Measurements from ENCODE around the gene WDFY2.

Gene WDFY2

DNA sequence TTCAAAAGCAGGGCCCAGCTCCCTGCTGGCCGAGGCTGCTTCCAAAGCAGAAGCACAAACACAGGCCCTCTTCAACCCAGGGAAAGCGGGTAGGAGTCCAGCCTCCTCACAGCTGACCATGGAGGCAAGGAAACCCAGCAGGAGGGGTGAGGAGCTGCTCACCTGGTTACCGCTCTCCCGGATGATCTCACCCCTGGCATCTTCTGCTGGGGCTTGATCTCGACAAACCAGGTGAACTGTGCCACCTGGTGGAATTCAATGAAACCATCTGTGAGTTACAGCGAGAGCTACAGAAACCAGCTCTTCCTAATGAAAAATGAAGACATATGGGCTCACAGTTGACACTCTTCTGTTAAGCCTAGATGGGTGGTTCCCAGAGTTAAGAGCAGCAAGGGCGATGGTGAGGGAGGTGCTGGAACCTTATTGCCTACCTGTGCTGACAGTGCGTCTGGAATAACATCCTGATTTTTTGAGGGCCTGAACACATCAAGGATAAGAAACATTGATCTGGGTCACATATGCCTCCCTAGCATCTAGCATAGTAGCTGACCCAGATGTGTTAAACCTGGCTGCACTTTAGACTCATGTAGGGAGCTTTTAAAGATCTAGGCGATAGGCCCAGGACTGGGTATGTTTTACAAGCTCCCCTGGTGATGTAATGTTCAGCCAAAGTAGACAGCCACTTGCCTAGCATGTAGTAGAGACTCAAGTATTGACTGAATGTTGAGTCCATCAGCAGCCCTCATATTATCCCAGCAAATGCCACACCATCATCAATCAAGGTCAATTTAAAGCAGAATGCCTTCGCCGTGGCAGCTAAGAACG, 213.6 kb downstream of the WDFY2 start:
- DNase-seq (ENCODE audit: low read depth, low spot score): no peak
- no peak overlapping the region for H3K9ac ChIP-seq (ENCODE audit: insufficient read length)
- no peak overlapping the region for H3K4me3 ChIP-seq
- H3K27ac ChIP-seq: no peak overlapping the region
- no peaks in the 10 kb centered on the region for H3K36me3 ChIP-seq (ENCODE audit: insufficient read depth, low read length)
- TF ChIP-seq EZH2 (IDR thresholded peaks at IDR 0.05) (no peak), FOXP2 (optimal IDR thresholded peaks at IDR 0.05; ENCODE audit: control extremely low read depth, extremely low read length, insufficient read depth) (no peak), POLR2AphosphoS5 (IDR thresholded peaks at IDR 0.05; ENCODE audit: borderline replicate concordance, low read depth, low read length) (no peak)
- no peaks in the 10 kb centered on the region for H3K9me3 ChIP-seq (ENCODE audit: low read depth, low read length)

GRCh38 chr13:51799261-51799660, 215.0 kb downstream of the WDFY2 start:
- Histone ChIP-seq H3K27ac (no peak overlapping the region), H3K9ac (ENCODE audit: insufficient read length) (no peak overlapping the region), H3K4me3 (no peak overlapping the region), H3K36me3 (ENCODE audit: insufficient read depth, low read length) (no peaks in the 10 kb centered on the region), H3K9me3 (ENCODE audit: low read depth, low read length) (no peaks in the 10 kb centered on the region)
- no peak for DNase-seq (ENCODE audit: low read depth, low spot score)
- TF ChIP-seq EZH2 (IDR thresholded peaks at IDR 0.05) (no peak), FOXP2 (optimal IDR thresholded peaks at IDR 0.05; ENCODE audit: control extremely low read depth, extremely low read length, insufficient read depth) (no peak), POLR2AphosphoS5 (IDR thresholded peaks at IDR 0.05; ENCODE audit: borderline replicate concordance, low read depth, low read length) (no peak)

- Histone ChIP-seq H3K4me3 (no peak overlapping the region), H3K9me3 (ENCODE audit: low read depth, low read length) (no peaks in the 10 kb centered on the region), H3K27ac (no peak overlapping the region), H3K36me3 (ENCODE audit: insufficient read depth, low read length) (no peaks in the 10 kb centered on the region), H3K9ac (ENCODE audit: insufficient read length) (no peak overlapping the region)
- TF ChIP-seq POLR2AphosphoS5 (IDR thresholded peaks at IDR 0.05; ENCODE audit: borderline replicate concordance, low read depth, low read length): no peak
- no peak for TF ChIP-seq FOXP2 (optimal IDR thresholded peaks at IDR 0.05; ENCODE audit: control extremely low read depth, extremely low read length, insufficient read depth)
- no peak for TF ChIP-seq EZH2 (IDR thresholded peaks at IDR 0.05)
- DNase-seq (ENCODE audit: low read depth, low spot score): no peak
Measured at GRCh38 chr13:51800486-51800885, 216.2 kb downstream of the WDFY2 start.

GRCh38 chr13:51801631-51802099, 217.4 kb downstream of the WDFY2 start:
- TF ChIP-seq FOXP2 (optimal IDR thresholded peaks at IDR 0.05; ENCODE audit: control extremely low read depth, extremely low read length, insufficient read depth) (no peak), EZH2 (IDR thresholded peaks at IDR 0.05) (no peak), POLR2AphosphoS5 (IDR thresholded peaks at IDR 0.05; ENCODE audit: borderline replicate concordance, low read depth, low read length) (no peak)
- no peak overlapping the region for H3K9ac ChIP-seq (ENCODE audit: insufficient read length)
- H3K4me3 ChIP-seq: no peak overlapping the region
- no peak for DNase-seq (ENCODE audit: low read depth, low spot score)
- H3K36me3 ChIP-seq (ENCODE audit: insufficient read depth, low read length): no peaks in the 10 kb centered on the region
- H3K27ac ChIP-seq: peak overlapping the region; percentile 20; the same call in 1 of the 2 replicates
- no peaks in the 10 kb centered on the region for H3K9me3 ChIP-seq (ENCODE audit: low read depth, low read length)

DNA sequence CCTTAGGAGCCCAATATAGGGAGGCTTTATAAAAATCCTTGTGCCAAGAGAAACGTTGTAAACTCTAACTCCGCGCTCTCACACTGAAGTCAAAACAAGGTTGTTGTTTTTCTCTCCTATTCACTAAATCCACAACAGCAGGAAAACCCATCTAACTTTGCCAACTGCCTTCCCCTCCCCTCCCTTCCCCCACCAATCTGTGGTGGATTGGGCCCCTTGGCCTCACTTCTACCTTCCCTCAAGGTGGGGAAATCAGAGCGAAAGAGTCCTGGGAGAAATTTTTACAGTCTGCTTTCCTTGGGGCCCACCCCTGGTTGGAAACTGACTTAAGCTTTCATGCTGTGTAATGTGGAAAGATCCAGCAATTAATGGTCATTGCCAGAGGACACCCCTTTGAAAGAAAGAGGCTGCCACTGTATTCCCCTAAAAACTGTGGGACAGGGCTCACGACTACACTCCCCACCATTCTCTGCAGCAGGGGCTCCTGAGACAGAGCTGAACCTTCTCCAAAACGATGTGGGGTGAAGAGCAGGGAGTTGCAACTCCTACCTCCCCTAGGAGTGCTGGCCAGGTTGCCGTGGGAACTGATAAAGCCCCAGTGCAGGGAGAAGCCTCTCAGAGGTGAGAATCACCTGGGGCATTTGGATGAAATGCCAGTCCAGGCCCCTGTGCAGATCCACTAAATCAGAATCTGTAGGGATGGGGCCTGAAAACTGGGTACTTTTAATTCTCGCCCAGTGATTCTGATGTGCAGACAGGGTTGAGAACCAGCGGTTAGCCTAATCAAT, 218.6 kb downstream of the WDFY2 start:
- no peaks in the 10 kb centered on the region for H3K36me3 ChIP-seq (ENCODE audit: insufficient read depth, low read length)
- no peaks in the 10 kb centered on the region for H3K9me3 ChIP-seq (ENCODE audit: low read depth, low read length)
- TF ChIP-seq POLR2AphosphoS5 (IDR thresholded peaks at IDR 0.05; ENCODE audit: borderline replicate concordance, low read depth, low read length) (no peak), EZH2 (IDR thresholded peaks at IDR 0.05) (no peak), FOXP2 (optimal IDR thresholded peaks at IDR 0.05; ENCODE audit: control extremely low read depth, extremely low read length, insufficient read depth) (no peak)
- no peak for DNase-seq (ENCODE audit: low read depth, low spot score)
- peak overlapping the region; percentile 96 for H3K9ac ChIP-seq (ENCODE audit: insufficient read length)
- peak overlapping the region; percentile 95 for H3K27ac ChIP-seq
- peak overlapping the region; percentile 83 for H3K4me3 ChIP-seq

DNA sequence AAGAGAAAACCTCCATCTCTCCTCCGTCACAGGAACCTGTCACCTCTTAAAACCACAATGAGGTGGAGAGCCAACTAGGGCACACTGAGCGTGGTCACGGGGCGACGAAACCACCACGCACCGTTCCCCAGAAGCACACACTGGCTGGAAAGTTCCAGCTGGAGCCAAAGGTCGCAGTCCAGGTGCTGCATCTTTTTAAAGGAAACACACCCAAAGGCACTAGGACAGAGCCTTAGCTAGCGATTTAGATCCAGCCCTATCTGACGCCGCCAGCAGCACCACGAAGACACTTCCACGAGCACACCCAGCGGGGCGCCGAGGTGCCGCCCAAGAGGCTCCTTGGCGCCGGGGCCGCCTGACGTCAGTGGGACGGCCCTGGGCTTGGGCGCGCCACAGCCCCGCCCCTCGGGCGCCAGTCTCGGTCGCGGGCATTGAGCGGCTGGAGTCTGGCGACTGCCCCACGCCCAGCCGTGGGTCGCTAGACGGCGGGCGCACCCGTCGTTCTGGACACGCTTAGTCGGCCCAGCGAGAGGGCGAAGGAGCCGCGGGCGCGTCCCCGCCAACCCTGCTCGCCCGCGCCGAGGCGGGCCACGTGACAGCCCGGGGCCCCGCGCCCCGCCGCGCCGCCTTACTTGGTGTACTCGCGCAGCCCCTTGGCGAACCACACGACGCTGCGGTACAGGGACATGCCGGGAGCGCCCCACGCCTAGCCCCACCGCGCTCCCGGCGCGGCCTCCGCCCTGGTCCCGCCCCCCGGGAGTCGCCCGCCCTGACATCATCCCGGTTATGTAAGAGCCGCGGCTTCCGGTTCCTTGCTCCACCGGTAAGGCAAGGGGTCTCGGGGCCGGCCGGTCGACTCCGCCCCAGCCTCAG, 219.4 kb downstream of the WDFY2 start, which contains the start of gene DHRS12:
TSS of gene DHRS12 (minus strand) at position 742 of the 873 bp plus-strand sequence. CDS start 4,504 bp downstream, outside the sequence.
- DNase-seq (ENCODE audit: low read depth, low spot score): no peak
- Histone ChIP-seq H3K27ac (peak within 1 kb of the TSS; percentile 95), H3K36me3 (ENCODE audit: insufficient read depth, low read length) (no peaks in the 10 kb centered on the region), H3K4me3 (peak within 1 kb of the TSS; percentile 83), H3K9me3 (ENCODE audit: low read depth, low read length) (no peaks in the 10 kb centered on the region), H3K9ac (ENCODE audit: insufficient read length) (peak within 1 kb of the TSS; percentile 96)
- TF ChIP-seq EZH2 (IDR thresholded peaks at IDR 0.05) (no peak), FOXP2 (optimal IDR thresholded peaks at IDR 0.05; ENCODE audit: control extremely low read depth, extremely low read length, insufficient read depth) (no peak), POLR2AphosphoS5 (IDR thresholded peaks at IDR 0.05; ENCODE audit: borderline replicate concordance, low read depth, low read length) (peak; percentile 80)

- DNase-seq (ENCODE audit: low read depth, low spot score): no peak
- Histone ChIP-seq H3K4me3 (peak overlapping the region; percentile 83), H3K36me3 (ENCODE audit: insufficient read depth, low read length) (no peaks in the 10 kb centered on the region), H3K9ac (ENCODE audit: insufficient read length) (peak overlapping the region; percentile 96), H3K27ac (peak overlapping the region; percentile 95), H3K9me3 (ENCODE audit: low read depth, low read length) (no peaks in the 10 kb centered on the region)
- TF ChIP-seq POLR2AphosphoS5 (IDR thresholded peaks at IDR 0.05; ENCODE audit: borderline replicate concordance, low read depth, low read length): no peak
Measured at GRCh38 chr13:51804295-51805172, 220.3 kb downstream of the WDFY2 start.
